Inflammatory macrophage treated with lipopolysaccharide for 4 hours (primary cell): ENCODE results near the gene PRELID3B.
"Not testable (repeated sequence)": the region's sequence is repeated elsewhere in the genome, so short reads cannot be mapped to it uniquely, and the experiment has no call there.

Source experiments
- DNase-seq: peaks from one replicate; pipeline ENCODE4 v3.0.0-alpha.2; 2020

The PRELID3B gene

DNA sequence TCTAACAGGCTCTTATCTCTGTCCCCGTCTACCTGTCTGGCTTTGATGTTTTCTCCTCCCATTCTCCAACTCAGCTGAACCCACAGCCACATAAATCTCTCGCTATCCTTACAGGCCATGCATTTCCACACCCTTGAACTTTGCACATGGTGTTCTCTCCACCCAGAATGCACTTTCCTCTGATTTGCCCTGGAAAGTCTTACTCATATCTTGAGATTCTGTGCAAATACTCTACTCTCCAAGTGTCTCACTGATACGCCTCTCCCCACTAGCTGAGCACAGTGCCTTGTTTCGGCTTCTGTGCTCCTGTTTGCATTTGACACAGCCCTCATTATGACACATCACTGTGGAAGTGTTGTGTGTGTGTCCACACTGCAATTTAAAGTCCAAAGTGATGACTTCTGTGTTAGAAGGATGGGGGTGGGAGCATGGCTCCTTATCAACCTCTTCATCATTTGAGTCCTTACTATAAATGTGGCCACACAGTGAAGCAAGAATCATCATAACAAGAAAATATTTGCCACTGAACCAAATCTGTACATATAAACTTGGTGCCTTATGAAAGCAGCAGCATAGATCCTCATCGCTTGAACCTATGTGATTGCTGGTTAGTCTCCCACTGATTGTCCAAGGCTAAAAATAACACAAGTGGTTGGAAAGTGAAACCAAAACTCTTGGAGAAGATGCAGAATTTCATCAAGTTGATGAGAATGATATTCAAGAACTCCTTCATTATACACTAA is 5.5 kb upstream of the PRELID3B start:
- peak; percentile 24 for DNase-seq

DNA sequence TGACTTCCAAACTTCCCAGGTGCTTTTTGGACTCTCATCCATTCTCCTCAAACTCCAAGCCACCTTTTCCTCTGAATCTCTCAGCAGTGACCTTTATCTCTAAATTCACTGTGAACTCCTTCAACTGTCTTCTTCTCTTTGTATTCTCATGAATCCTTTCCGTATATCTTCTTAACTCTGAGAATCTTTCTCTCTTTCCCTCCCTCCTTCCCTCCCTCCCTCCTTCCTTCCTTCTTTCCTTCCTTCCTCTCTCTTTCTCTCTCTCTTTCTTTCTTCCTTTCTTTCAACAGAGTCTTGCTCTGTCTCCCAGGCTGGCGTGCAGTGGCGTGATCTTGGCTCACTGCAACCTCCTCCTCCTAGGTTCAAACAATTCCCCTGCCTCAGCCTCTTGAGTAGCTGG is 4.3 kb upstream of the PRELID3B start:
- no peak for DNase-seq

DNA sequence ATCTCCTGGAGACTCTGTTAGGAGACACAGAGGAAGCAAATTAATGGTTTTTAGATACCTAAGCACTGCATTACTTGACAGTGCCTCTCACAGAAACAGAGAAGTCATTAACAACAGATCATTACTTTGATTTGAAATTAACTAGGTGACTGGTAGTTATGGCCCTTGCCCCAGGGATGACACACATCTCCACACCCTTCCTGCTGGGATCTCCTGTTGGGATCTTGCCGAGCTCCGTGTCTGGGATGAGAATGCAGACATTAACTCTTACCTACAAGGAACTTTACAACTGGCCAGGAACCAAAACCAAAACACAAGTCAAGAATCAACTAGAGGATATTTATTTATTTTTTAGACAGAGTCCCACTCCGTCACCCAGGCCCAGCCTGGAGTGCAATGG is 2.2 kb upstream of the PRELID3B start:
- DNase-seq = no peak

DNA sequence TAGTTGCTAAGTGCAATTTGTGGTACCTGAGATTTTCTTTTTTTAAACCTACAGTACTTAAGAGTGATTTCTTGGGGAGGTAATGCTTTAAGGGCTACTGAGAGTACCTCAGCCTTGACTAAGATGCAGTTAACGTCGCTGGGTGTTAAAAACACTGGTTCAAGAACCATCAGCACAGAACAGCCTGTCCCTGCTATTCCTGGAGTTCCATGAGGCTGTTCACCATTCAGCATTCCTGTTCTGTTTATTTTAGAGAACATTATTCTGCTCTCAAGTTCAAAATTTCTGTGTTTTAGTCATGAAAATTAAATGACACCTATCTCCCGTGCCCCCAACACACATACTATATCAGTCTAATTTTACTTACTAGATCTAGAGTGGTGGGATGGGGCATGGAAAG is 1.7 kb upstream of the PRELID3B start:
- DNase-seq = no peak

DNA sequence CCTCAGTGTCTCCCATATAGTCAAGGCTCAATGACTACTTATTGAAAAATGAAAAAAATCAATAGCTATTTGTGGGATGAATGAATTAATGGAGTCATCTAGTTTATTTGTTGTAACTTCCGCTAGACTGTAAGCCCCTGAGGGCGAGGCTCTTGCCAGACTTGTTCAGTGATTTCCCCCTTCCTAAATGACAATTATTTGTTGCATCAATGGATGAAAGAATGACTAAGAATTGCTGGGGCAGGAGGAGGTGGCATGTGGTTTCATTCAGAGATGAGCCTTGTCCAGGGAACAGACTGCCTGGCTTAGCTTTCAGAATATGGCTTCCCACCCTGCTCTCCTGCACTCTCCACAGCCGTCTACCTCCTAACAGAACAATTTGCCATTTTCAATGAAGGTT is 1.1 kb upstream of the PRELID3B start:
- DNase-seq = peak; percentile 48

DNA sequence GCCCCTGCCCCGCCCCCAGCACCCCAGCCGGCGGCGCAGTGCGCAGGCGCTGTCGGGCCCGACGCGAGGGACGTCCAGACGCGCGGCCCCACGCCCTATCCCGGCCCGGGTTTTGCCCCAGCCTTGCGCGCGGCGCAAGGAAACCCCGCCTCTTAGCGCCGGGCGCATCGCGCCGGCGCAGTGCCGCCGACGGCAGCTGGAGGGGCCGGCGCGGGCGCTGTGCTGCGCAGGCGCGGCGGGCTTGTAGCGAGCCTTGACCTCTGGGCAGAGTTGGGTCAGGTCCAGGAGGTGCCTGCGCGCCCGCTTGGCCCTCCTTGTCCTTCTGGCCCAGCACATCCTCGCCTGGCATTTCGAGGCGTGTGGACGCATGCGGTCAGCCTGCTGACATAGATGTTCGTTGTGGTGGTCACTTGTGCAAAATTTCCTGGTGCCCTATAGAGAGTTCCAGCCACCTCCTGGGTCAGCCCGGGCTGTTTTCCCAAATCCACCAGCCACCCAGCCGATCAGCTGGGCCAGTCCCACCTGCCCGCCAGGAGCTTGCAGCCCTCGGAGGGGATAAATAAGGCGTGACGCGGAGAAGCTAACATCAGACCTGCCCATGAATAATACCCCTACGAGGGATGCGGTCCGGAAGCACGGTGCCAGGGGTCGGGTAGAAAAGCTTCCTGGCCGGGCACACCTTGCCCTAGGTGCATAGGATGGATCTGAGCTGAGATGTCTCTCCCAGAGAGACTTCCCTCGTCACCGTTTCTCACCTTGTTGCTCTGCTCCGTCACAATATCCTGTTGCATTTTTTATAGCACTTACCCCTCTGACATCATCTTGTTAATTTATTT is 428 bp upstream of the PRELID3B start:
- DNase-seq = peak; percentile 97

DNA sequence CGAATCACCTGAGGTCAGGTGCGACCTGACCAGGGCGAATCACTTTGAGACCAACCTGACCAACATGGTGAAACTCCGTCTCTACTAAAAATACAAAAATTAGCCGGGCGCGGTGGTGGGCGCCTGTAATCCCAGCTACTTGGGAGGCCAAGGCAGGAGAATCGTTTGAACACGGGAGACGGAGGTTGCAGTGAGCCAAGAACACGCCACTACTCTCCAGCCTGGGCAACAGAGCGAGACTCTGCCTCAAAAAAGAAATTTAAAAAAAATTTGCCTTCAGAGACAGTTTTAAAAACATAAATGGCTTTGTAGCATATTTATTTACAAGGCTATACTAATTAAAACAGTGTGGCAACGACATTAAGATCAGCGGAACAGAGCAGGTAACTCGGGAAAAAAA is 1.1 kb downstream of the PRELID3B start:
- DNase-seq = not testable (repeated sequence)

DNA sequence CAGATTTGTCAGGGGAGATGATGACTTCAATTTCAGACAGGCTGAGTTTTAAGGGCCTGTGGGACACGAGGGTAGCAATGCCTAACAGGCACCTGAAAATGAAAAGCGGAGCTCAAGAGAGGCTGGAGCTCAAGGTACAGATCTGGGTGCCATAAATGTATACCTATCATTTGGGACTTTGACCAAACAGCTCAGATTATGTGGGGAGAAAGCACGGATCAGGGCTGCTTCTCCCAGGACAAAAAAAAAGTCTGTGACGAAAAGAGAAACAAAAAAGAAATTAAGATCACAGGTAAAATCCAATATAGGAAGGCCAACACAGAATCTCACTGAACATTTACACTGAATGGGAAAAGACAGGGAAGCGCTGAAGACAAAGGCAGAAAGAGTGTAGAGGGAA is 1.9 kb downstream of the PRELID3B start:
- DNase-seq = no peak

DNA sequence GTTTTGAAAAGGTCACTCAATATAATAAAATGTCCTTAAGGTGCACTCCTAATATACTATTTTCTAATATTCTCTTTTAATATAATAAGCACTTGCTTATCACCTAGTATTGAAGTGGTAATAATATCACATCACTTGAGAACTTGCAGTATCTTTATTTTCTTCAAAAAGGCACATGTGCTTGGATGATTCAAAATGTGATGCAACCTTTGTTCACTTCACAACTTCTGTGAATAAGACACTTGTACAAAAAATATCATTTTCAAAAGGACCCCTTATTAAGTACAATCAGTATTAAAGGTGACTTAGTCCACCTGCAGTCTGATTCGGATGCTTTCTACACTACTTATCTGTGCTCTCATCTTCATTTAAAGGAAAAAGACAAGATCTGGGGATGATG is 3.4 kb downstream of the PRELID3B start:
- DNase-seq = peak; percentile 42

DNA sequence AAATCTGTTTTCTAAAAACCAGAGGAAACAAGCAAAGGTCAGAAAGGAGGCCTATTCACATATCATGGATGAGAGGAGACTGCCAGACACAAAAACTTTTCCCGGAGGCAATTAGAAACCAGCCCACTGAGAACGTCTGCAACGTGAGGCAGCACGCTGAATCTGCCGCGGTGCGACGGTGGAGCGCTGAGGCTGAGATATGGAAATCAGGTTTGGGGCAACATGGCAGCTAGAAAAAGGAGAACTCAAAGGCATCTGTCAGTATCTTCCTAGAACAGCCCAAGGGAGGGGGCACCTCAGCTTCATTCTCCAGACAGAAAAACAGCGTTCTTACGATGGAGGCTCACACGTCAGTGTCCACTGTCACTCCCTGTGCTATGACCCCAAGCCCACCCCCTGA is 5.2 kb downstream of the PRELID3B start:
- DNase-seq = no peak

DNA sequence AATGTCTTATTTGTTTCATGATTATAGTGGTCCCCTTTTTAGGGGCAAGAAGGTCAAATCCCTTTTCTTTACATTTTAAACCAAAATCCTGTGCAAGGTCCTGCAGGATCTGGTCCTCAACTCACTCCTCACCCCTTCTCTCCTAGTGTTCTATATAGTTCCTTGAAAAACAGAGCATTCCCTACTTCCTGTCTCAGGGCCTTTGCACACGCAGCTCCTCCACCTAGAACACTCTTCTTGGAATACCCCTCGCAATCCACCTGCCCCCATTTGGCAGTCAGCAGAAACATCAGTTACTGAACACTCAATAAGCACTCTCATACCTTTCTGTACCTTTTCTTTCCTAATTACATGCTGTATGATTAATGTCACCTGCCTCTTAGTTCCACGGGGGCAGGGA is 7.2 kb downstream of the PRELID3B start:
- DNase-seq = no peak

DNA sequence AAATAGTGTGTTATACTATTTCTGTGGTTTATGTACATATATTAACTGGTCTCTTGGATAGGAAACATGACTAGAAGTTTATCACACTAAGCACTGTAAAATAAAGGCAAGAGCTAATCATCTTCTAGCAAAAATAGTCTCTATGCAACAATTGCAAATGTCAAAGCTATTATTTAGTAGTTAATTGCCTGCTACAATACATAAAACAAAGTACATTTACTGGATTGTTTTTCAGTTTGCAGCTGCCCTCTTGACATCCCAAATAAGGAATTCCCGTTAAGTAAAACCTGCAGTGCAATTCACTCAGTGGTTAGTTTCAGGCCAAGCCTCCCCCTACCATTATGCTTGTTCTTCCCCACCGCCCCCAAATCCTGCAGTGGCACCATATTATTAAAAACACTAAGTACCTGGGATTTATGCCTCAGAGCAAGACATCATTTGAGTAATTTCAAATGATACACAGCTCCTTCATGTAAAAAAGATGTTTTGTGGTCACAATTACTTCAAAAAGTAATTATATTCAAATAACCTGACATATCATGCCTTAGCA is 8.9 kb downstream of the PRELID3B start:
- DNase-seq = no peak

DNA sequence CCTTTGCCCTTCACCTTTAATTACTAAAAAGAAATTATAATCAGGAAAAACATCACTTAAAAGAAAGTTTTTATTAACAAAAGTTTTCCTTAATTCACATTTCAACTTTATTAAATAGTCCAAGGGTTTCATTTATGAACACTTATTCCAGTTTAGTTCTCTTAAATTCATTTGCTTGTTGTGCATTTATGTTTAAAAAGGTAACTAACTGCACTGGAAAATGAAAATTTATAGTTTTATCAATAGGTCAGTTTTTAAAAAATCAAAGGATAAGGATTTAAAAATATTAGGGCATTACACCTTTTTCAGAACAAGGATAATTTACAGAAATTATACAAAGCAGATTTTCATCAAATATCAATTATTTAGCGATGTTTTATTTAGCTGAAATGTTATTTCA is 9.5 kb downstream of the PRELID3B start:
- no peak for DNase-seq

DNA sequence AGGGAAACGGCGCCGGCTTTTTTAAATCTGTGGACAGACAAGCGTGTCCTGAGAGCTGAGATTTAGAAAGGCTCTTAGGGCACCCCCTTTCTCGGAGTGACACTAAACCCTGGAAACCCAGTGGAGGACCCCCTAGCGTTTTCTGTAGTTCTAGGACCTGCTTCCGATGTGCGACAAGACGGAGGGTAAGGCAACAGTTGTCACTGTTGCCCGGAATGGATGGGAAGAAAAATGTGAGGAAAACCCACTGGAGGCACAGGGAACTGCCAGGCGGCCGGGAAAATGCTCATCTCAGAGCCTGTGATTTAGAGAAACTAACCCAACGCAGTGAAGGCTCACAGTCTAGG is 9.9 kb downstream of the PRELID3B start:
- no peak for DNase-seq

DNA sequence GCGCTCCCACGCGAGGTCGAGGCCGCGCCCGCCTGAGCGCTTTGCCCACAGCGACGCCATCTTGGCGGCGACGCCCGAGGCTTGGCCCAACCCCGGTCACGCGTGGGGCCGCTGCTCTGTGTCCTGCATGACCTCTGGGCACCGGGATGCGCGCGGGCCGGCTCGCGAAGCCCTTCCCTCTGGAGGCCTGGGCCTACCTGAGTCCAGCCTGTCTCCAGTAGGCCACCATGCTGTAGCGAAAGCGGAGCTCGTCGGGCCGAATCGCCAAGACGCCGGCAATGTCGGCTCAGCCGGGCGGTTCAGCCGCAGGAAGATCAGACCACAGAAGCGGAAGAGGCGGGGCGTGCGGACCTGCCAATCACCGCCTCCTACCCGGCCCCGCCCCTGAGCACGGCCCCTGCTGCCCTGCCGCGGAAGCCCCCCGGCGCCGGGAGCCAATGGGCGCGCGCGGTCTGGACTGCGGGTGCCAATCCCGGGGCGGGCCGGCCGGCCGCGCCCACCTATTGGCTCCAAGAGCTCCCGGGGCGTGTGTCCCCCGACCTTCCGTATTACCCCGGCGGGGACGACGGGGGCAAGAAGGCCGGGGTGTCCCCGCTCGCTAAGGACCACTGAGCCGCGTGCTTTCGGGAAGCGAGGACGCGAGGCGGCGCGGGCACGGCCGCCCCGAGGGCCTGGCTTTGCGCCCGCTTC is 10.4 kb downstream of the PRELID3B start, which contains the start of gene ATP5F1E:
Gene ATP5F1E, minus strand, starts transcription at position 313 of the 690 bp plus-strand sequence. Its CDS starts 84 bp downstream, at position 229.
- DNase-seq = peak; percentile 95

DNA sequence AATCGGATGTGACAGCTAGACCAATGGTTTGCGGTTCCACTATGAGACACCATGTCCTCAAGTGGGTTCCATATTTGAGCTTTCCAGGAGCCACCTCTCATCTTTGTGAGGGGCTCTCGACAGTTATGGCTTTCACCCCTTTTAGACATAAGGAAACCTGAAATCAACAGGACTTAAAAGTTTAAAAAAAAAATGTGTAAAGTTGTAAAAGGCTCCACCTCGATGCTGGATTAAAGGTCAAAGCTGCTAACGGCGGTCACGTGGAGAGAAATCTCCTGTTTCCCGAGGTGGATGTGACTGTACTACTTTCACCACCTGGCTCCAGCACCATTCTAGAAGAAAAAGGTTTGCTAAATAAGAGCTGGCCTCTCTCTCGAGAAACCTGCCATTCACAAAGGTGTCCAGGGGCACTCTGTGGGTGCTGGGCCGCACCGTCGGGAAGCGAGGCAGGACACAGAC is 11.0 kb downstream of the PRELID3B start:
- DNase-seq = no peak

DNA sequence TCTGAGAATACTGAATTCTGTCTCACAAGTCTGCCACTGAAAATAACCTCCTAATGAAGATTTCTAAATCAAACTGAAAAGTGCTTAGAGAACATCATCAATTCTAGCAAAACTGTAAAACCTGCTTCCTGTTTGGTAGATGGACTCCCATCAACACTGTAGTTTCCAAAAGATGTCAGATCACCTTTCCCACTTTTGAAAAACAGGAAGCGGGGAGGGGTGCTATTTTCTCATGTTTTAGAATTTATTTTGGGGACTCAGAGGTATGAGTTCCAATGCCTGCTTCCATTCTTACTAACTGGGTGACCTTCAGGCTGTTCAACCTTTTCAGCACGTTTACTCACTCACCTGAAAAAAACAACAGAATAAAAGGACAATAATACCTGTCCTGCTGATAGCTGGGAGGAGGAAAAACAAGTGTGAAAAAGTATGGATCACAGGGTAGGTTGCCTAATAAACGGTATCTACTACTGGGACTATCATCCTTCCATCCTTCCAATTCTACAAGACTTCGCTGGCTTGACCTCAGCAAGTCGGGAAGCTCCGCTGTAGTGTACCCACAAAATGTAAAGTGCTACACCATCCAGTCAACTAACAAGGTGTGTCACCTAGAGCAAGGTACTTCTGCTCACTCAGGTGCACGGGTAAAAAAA is 11.5 kb downstream of the PRELID3B start:
- no peak for DNase-seq

DNA sequence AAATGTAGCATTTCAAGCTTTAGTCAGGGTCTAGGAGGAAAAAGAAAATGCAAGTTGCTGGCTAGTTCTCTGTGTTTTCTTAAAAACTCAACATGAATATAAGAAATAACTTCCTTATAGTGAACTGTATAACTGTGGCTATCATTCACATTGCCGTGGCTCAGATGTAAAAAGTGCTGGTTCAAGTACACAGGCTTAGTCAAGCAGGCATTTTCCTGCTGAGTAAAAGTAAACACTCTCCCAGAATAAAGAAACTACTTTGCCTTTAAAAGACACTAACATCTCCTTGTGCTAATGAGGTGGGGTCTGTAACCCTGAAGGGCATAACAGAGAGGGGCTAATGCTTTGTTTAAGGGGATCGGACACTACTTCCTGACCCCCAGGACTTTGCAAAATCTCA is 13.8 kb downstream of the PRELID3B start:
- no peak for DNase-seq

DNA sequence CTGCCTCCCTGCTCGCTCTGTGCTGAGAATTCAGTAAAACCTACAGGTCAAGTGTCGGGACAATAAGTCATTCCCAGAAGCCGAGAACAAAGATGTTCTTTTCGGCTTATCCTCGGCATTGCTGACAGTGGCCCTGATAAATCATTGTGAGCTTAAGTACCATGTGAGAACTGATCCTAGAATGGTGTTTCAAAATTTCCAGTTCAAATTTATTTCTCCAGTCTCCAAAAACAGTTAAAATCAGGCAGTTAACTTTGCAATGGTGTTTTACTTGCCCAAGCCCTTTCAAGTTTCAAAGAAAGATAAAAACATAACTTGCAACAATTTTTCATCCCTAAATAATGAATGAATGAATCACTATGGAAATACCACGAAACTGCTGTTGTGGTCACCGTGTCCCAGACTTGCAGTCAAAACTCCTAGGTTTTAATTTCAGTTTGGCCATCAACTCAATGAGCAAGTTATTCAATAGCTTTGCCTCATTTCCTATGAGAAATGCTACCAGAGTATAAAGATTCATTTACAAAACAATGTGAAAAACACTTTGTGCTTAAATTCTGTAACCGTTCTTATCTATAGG is 14.8 kb downstream of the PRELID3B start:
- peak; percentile 29 for DNase-seq

DNA sequence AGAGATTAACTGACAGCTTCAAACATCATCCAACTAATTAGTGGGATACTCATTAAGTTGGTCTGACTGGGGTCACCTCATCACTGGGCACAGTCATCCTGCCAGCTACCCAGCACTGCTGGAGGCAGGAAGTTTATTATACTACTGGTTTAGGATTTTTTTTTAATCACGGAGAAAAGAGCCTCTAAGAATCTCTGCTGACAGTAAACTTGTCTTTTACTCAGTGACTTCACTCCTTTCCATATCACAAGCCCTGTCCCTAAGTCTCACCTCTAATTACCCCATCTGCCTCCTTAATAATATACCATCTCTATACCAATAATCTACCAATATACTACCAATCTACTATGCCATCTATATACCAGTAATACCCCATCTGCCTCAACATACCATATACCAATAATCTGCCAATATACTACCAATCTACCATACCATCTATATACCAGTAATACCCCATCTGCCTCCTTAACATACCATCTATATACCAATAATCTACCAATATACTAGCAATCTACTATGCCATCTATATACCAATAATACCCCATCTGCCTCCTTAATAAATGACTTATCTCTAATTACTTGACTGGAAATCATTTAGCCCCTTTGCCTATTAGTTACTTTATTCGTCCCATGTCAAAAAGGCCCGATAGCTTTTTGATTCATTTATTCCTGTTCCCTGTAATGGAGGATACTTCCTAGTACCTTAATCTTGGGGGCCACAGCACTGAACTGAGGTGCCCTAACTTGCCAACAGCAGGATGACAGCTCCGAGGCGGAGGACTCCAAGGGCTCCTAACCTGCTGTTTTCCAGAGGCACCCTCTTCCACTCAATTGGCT is 15.5 kb downstream of the PRELID3B start:
- no peak for DNase-seq

DNA sequence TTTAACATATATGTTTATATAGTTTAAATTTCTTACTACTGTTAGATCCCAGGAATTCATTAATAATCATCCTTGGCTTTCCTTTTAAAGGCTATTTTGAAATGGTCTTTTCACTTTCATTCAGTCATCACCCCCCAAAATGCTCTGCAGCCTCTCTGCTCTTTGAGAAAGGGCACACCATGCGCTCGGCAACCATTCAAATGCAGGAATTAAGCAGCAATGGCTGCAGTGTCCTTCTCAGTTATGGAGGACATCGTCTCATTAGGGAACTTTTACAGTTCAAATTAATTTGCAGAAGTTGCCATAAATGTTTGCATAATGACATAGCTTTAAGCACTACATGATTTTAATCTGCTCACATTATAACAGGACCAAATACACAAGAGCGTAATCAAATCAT is 17.1 kb downstream of the PRELID3B start:
- DNase-seq = no peak
